IMR-90 (cell line): Measurements from ENCODE around the gene EXOC6. TPM values are rescaled to one million over a fixed set of nuclear protein-coding genes. Genes with fewer than 3 reads are reported as not detected.

Experiments
- ATAC-seq: fragments of 200-7000 bp; cut with Tn5 transposase; 2 replicates; pipeline ENCODE4 v1.9.1; 2020; ENCODE audit warnings: low read depth, mild to moderate bottlenecking, moderate library complexity
- BruUV-seq: library from RNA; stranded (reverse); fragments of 400-500 nt; replicated peaks from 2 replicates; lab custom pipeline; 2021; lab: Mats Ljungman, UMichigan
- CTCF ChIA-PET: fragments of 300-600 bp; formaldehyde crosslinking; extraction: SDS; loops from one replicate; lab custom pipeline; 2021; ENCODE audit warnings: antibody characterized with exemption; lab: Yijun Ruan, JAX
- POLR2A ChIA-PET: fragments of 300-600 bp; sonication (Branson Sonifier 250); formaldehyde crosslinking; loops from one replicate; lab custom pipeline; 2022; ENCODE audit warnings: antibody characterized with exemption; ENCODE audit not compliant: unreplicated experiment; lab: Charles Lee
- DNase-seq: peaks from one replicate; pipeline ENCODE4 v3.0.0; 2013
- H2AFZ ChIP-seq: replicated peaks from 2 replicates; pipeline ENCODE3; 2013; ENCODE audit warnings: low read length, mild to moderate bottlenecking; ENCODE audit not compliant: poor library complexity
- H2AK5ac ChIP-seq: 2 replicates; pipeline ENCODE4 v1.6.1; 2013; ENCODE audit warnings: low read depth, low read length, inconsistent platforms
- H2AK9ac ChIP-seq: replicated peaks from 2 replicates; pipeline ENCODE3; 2013; ENCODE audit warnings: mild to moderate bottlenecking, low read depth, low read length, moderate library complexity; ENCODE audit not compliant: poor library complexity
- H2BK120ac ChIP-seq: 2 replicates; pipeline ENCODE4 v1.6.1; 2013; ENCODE audit warnings: low read depth, low read length, inconsistent platforms
- H2BK15ac ChIP-seq: 3 replicates; pipeline ENCODE4 v1.6.1; 2013; ENCODE audit warnings: low read depth, low read length, inconsistent platforms
- H2BK20ac ChIP-seq: 2 replicates; pipeline ENCODE4 v1.6.1; 2013; ENCODE audit warnings: low read depth, mild to moderate bottlenecking, inconsistent platforms, low read length, moderate library complexity
- H2BK5ac ChIP-seq: 2 replicates; pipeline ENCODE4 v1.6.1; 2013; ENCODE audit warnings: mild to moderate bottlenecking, low read depth, low read length, inconsistent platforms; ENCODE audit not compliant: poor library complexity, severe bottlenecking
- H3K14ac ChIP-seq: replicated peaks from 2 replicates; pipeline ENCODE4 v1.6.1; 2013; ENCODE audit warnings: low read depth, low read length, inconsistent platforms
- H3K18ac ChIP-seq: 2 replicates; pipeline ENCODE4 v1.6.1; 2013; ENCODE audit warnings: low read depth, low read length, control low read depth
- H3K23ac ChIP-seq: 2 replicates; pipeline ENCODE4 v1.6.1; 2013; ENCODE audit warnings: low read depth, low read length, inconsistent platforms
- H3K27ac ChIP-seq: 2 replicates; pipeline ENCODE4 v1.5.1; 2013; ENCODE audit warnings: mild to moderate bottlenecking, control low read depth, low read length; ENCODE audit not compliant: insufficient read depth
- H3K27me3 ChIP-seq: 2 replicates; pipeline ENCODE4 v1.6.1; 2013; ENCODE audit warnings: low read length; ENCODE audit not compliant: control insufficient read depth, insufficient read depth
- H3K36me3 ChIP-seq: 2 replicates; pipeline ENCODE4 v1.6.1; 2013; ENCODE audit warnings: low read length, mixed read lengths; ENCODE audit not compliant: control insufficient read depth, insufficient read depth
- H3K4ac ChIP-seq: 2 replicates; pipeline ENCODE4 v1.6.1; 2013; ENCODE audit warnings: low read depth, low read length, inconsistent platforms
- H3K4me1 ChIP-seq: 2 replicates; pipeline ENCODE4 v1.6.1; 2013; ENCODE audit warnings: low read length, mixed read lengths; ENCODE audit not compliant: control insufficient read depth, insufficient read depth
- H3K4me2 ChIP-seq: 2 replicates; pipeline ENCODE4 v1.6.1; 2013; ENCODE audit warnings: low read depth, mild to moderate bottlenecking, control low read depth, low read length, moderate library complexity
- H3K4me3 ChIP-seq: 2 replicates; pipeline ENCODE4 v1.5.1; 2013; ENCODE audit warnings: low read depth, mild to moderate bottlenecking, control low read depth, low read length, moderate library complexity; ENCODE audit not compliant: insufficient read depth
- H3K56ac ChIP-seq: 2 replicates; pipeline ENCODE4 v1.6.1; 2013; ENCODE audit warnings: low read length, inconsistent platforms; ENCODE audit not compliant: insufficient read depth; ENCODE audit errors: extremely low read depth
- H3K79me1 ChIP-seq, 2 experiments: 2 replicates each; pipeline ENCODE4 v1.6.1; 2013; ENCODE audit warnings: low read length in 2 of 2, inconsistent platforms in 1 of 2, low read depth in 1 of 2
- H3K9ac ChIP-seq: 2 replicates; pipeline ENCODE4 v1.6.1; 2013; ENCODE audit warnings: low read depth, low read length, control low read depth
- H3K9me1 ChIP-seq: 2 replicates; pipeline ENCODE4 v1.6.1; 2013; ENCODE audit warnings: low read length, inconsistent platforms; ENCODE audit not compliant: insufficient read depth
- H3K9me3 ChIP-seq: 2 replicates; pipeline ENCODE4 v1.6.1; 2013; ENCODE audit warnings: low read length; ENCODE audit not compliant: control insufficient read depth, insufficient read depth
- H4K20me1 ChIP-seq: 2 replicates; pipeline ENCODE4 v1.6.1; 2013; ENCODE audit warnings: low read length, inconsistent platforms; ENCODE audit not compliant: insufficient read depth
- H4K5ac ChIP-seq: 2 replicates; pipeline ENCODE4 v1.6.1; 2013; ENCODE audit warnings: mild to moderate bottlenecking, low read depth, low read length, control low read depth
- H4K8ac ChIP-seq, 2 experiments: 2 replicates each; pipeline ENCODE4 v1.6.1; 2013; ENCODE audit warnings: low read depth in 2 of 2, low read length in 2 of 2, control low read depth in 1 of 2, inconsistent platforms in 1 of 2
- H4K91ac ChIP-seq: 2 replicates; pipeline ENCODE4 v1.6.1; 2013; ENCODE audit warnings: low read depth, low read length, inconsistent platforms; ENCODE audit not compliant: insufficient read depth
- BHLHE40 ChIP-seq: fragments of 150-350 bp; IDR thresholded peaks from 2 replicates; pipeline ENCODE4 v1.6.1; 2016; ENCODE audit warnings: mild to moderate bottlenecking, low read depth, low read length
- CEBPB ChIP-seq: IDR thresholded peaks from 2 replicates; pipeline ENCODE4 v1.6.1; 2012; ENCODE audit warnings: low read depth, low read length, improper control_type of control experiment
- CHD1 ChIP-seq: IDR thresholded peaks from 2 replicates; pipeline ENCODE4 v1.6.1; 2012; ENCODE audit warnings: low read depth, low read length, improper control_type of control experiment
- FOS ChIP-seq: fragments of 150-350 bp; IDR thresholded peaks from 2 replicates; pipeline ENCODE4 v1.6.1; 2016; ENCODE audit warnings: low read depth, low read length
- MAFK ChIP-seq: IDR thresholded peaks from 2 replicates; pipeline ENCODE4 v1.6.1; 2012; ENCODE audit warnings: low read depth, low read length, improper control_type of control experiment
- MAZ ChIP-seq: IDR thresholded peaks from 2 replicates; pipeline ENCODE4 v1.6.1; 2012; ENCODE audit warnings: low read depth, mild to moderate bottlenecking, low read length, improper control_type of control experiment, moderate library complexity, borderline replicate concordance
- MXI1 ChIP-seq: IDR thresholded peaks from 2 replicates; pipeline ENCODE4 v1.6.1; 2012; ENCODE audit warnings: low read depth, mild to moderate bottlenecking, low read length, moderate library complexity, borderline replicate concordance
- NFE2L2 ChIP-seq: fragments of 150-350 bp; IDR thresholded peaks from 2 replicates; pipeline ENCODE4 v1.6.1; 2016; ENCODE audit warnings: low read depth, mild to moderate bottlenecking, low read length
- POLR2A ChIP-seq: IDR thresholded peaks from 2 replicates; pipeline ENCODE4 v1.6.1; 2012; ENCODE audit warnings: mild to moderate bottlenecking, low read depth, low read length
- RAD21 ChIP-seq: IDR thresholded peaks from 2 replicates; pipeline ENCODE4 v1.6.1; 2012; ENCODE audit warnings: low read length, improper control_type of control experiment
- RCOR1 ChIP-seq: IDR thresholded peaks from 2 replicates; pipeline ENCODE4 v1.6.1; 2012; ENCODE audit warnings: mild to moderate bottlenecking, low read length, improper control_type of control experiment; ENCODE audit not compliant: insufficient replicate concordance
- RFX5 ChIP-seq: IDR thresholded peaks from 2 replicates; pipeline ENCODE4 v1.8.0; 2012; ENCODE audit warnings: low read depth, mild to moderate bottlenecking, low read length, moderate library complexity
- SMC3 ChIP-seq: fragments of 150-350 bp; IDR thresholded peaks from 2 replicates; pipeline ENCODE4 v1.6.1; 2016; ENCODE audit warnings: low read depth, mild to moderate bottlenecking, antibody characterized with exemption, low read length, moderate library complexity
- WGBS, 2 experiments: methylation state at CpG; one replicate each; pipeline versions ENCODE4 v1.1.5 to v1.1.7; 2013; ENCODE audit warnings: missing lambda C conversion rate in 2 of 2; ENCODE audit not compliant: insufficient read length in 1 of 2; ENCODE audit errors: extremely low coverage in 2 of 2; 5-methylcytosine and 5-hydroxymethylcytosine counted together
- dilution Hi-C: fragments of 300-500 bp; cut with HindIII; formaldehyde crosslinking; loops from one replicate; pipeline ENCODE4 v1.14.3; 2018; ENCODE audit warnings: low sequenced_read_pairs; ENCODE audit not compliant: unreplicated experiment
- in situ Hi-C: fragments of 300-500 bp; cut with MboI; formaldehyde crosslinking; loops from 3 replicates; pipeline ENCODE4 v1.14.3; 2019; ENCODE audit warnings: low sequenced_read_pairs, inconsistent platforms, mixed read lengths
- intact Hi-C: fragments of 100-400 bp; cut with micrococcal nuclease; formaldehyde crosslinking; loops from 2 replicates; pipeline ENCODE4 v1.10.0; 2022
- polyA plus RNA-seq, 3 experiments: library from polyadenylated mRNA; depleted of rRNA; stranded (reverse); fragments of >200 nt; gene quantifications; 2 replicates each; pipeline ENCODE4 v1.2.3, GENCODE V29; 2012; ENCODE audit warnings: low replicate concordance in 1 of 3
- total RNA-seq: library from RNA; depleted of rRNA; stranded (reverse); fragments of >200 nt; gene quantifications from 2 replicates; pipeline ENCODE4 v1.2.3, GENCODE V29; 2012
- TF ChIP-seq, protein P1 (sequence below): fragments of 150-350 bp; IDR thresholded peaks from 2 replicates; pipeline ENCODE4 v1.6.1; 2016; ENCODE audit warnings: low read depth, mild to moderate bottlenecking, low read length, moderate library complexity, borderline replicate concordance
- TF ChIP-seq, protein P2 (sequence below): fragments of 150-350 bp; IDR thresholded peaks from 2 replicates; pipeline ENCODE4 v1.6.1; 2017; ENCODE audit warnings: mild to moderate bottlenecking, antibody characterized with exemption, low read length, low read depth
- TF ChIP-seq, protein P3 (sequence below): conservative IDR thresholded peaks from 2 replicates; pipeline ENCODE4 v1.5.1; 2012; ENCODE audit warnings: mild to moderate bottlenecking, low read depth, low read length, improper control_type of control experiment

Gene EXOC6
- total and polyA plus RNA-seq, 2 of the 4 experiments (the other 2 are of a cell fraction): 4.5 to 11.5 TPM

DNA sequence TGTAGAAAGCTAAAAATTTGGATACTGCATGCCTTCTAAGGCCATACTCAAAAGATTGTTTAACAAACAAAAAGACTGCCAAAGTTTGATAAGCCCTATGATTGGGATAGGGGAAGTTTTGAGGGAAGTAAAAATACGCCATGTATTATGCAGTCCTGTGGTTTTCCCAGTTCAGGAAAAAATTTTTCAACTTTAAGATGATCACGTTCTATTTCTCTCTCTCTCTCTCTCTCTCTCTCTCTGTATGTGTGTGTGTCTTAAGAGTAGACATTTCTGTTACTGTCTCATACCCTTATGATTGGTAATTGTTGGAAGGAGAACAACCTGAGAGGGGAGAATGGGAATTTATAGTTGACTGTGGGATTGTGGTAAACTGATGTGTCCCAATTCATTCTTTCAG lies 143.2 kb downstream of the EXOC6 start:
- Histone ChIP-seq H3K79me1 (no peaks in the 10 kb centered on the region), H3K4me3 (no peak overlapping the region), H3K9me3 (no peaks in the 10 kb centered on the region), H2AFZ (no peak overlapping the region), H3K23ac (no peak overlapping the region), H2AK9ac (no peak overlapping the region), H3K9ac (no peak overlapping the region), H4K91ac (no peak overlapping the region), H3K4me2 (no peak overlapping the region), H4K20me1 (no peaks in the 10 kb centered on the region), H2BK5ac (no peak overlapping the region), H3K14ac (no peak overlapping the region), H4K8ac (no peak overlapping the region), H3K4me1 (peaks cover 4% of the 10 kb centered on the region), H3K27ac (no peak overlapping the region), H3K4ac (no peak overlapping the region), H3K18ac (no peak overlapping the region), H3K27me3 (no peaks in the 10 kb centered on the region), H2BK120ac (no peak overlapping the region), H2BK20ac (no peak overlapping the region), H3K9me1 (no peaks in the 10 kb centered on the region; the same call in 1 of the 2 replicates), H3K36me3 (no peaks in the 10 kb centered on the region), H3K56ac (no peak overlapping the region), H2BK15ac (no peak overlapping the region), H2AK5ac (no peak overlapping the region), H4K5ac (no peak overlapping the region)
- WGBS, 2 experiments: no CpG with 5 or more reads among the region's 2 CpGs
- intact Hi-C loops: no loop called here
- POLR2A ChIA-PET: interaction anchor here (0.7 kb wide), 1 partner anchor 27 kb away, joined by 9 read pairs; no protein-coding TSS in a partner anchor
- no TSS peak for BruUV-seq
- ATAC-seq: no peak
- TF ChIP-seq RCOR1 (no peak), RFX5 (no peak), RAD21 (no peak), BHLHE40 (no peak), POLR2A (no peak), NFE2L2 (no peak), SMC3 (no peak), MXI1 (no peak), FOS (no peak), MAZ (no peak), CEBPB (no peak), MAFK (no peak), CHD1 (no peak)
- TF ChIP-seq, protein P1, sequence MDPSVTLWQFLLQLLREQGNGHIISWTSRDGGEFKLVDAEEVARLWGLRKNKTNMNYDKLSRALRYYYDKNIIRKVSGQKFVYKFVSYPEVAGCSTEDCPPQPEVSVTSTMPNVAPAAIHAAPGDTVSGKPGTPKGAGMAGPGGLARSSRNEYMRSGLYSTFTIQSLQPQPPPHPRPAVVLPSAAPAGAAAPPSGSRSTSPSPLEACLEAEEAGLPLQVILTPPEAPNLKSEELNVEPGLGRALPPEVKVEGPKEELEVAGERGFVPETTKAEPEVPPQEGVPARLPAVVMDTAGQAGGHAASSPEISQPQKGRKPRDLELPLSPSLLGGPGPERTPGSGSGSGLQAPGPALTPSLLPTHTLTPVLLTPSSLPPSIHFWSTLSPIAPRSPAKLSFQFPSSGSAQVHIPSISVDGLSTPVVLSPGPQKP: no peak
- TF ChIP-seq, protein P2, sequence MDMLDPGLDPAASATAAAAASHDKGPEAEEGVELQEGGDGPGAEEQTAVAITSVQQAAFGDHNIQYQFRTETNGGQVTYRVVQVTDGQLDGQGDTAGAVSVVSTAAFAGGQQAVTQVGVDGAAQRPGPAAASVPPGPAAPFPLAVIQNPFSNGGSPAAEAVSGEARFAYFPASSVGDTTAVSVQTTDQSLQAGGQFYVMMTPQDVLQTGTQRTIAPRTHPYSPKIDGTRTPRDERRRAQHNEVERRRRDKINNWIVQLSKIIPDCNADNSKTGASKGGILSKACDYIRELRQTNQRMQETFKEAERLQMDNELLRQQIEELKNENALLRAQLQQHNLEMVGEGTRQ: no peak
- TF ChIP-seq, protein P3, sequence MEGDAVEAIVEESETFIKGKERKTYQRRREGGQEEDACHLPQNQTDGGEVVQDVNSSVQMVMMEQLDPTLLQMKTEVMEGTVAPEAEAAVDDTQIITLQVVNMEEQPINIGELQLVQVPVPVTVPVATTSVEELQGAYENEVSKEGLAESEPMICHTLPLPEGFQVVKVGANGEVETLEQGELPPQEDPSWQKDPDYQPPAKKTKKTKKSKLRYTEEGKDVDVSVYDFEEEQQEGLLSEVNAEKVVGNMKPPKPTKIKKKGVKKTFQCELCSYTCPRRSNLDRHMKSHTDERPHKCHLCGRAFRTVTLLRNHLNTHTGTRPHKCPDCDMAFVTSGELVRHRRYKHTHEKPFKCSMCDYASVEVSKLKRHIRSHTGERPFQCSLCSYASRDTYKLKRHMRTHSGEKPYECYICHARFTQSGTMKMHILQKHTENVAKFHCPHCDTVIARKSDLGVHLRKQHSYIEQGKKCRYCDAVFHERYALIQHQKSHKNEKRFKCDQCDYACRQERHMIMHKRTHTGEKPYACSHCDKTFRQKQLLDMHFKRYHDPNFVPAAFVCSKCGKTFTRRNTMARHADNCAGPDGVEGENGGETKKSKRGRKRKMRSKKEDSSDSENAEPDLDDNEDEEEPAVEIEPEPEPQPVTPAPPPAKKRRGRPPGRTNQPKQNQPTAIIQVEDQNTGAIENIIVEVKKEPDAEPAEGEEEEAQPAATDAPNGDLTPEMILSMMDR: no peak
- dilution Hi-C loops: no loop called here
- CTCF ChIA-PET: no interaction called here
- DNase-seq: no peak
- in situ Hi-C loops: no loop called here
